ENCODE results near the gene PPM1H. TPM values are rescaled to one million over a fixed set of nuclear protein-coding genes. Genes with fewer than 3 reads are reported as not detected.

The PPM1H gene
- total RNA-seq, 1 donor from 2014 or later: 15.7 TPM

GRCh38 chr12:62781136-62781880, 153.6 kb downstream of the PPM1H start:
- Mint-ChIP-seq H3K27me3 (ENCODE audit: low read depth) (no peaks in the 10 kb centered on the region), H3K27ac (no peak overlapping the region)
- no peak for TF ChIP-seq CTCF (IDR thresholded peaks at IDR 0.05; ENCODE audit: unreplicated experiment)

GRCh38 chr12:62779488-62779887, 155.5 kb downstream of the PPM1H start:
- DNase-seq (ENCODE audit: low spot score in 2 of 2, unreplicated experiment in 2 of 2): no peak
- no peak overlapping the region for H3K4me3 Mint-ChIP-seq
- peaks cover 28% of the 10 kb centered on the region for H3K4me1 Mint-ChIP-seq
- H3K27me3 Mint-ChIP-seq (ENCODE audit: low read depth): no peaks in the 10 kb centered on the region
- no peaks in the 10 kb centered on the region for H3K36me3 Mint-ChIP-seq
- TF ChIP-seq CTCF (IDR thresholded peaks at IDR 0.05; ENCODE audit: unreplicated experiment): no peak
- H3K9me3 Mint-ChIP-seq: no peaks in the 10 kb centered on the region
- H3K27ac Mint-ChIP-seq: no peak overlapping the region

More at GRCh38 chr12:62781136-62781880, 153.6 kb downstream of the PPM1H start:
- Mint-ChIP-seq H3K4me3 (no peak overlapping the region), H3K36me3 (no peaks in the 10 kb centered on the region), H3K4me1 (peaks cover 42% of the 10 kb centered on the region), H3K9me3 (no peaks in the 10 kb centered on the region)
- DNase-seq (ENCODE audit: low spot score in 2 of 2, unreplicated experiment in 2 of 2): no peak

GRCh38 chr12:62778187-62778586, 156.8 kb downstream of the PPM1H start:
- Mint-ChIP-seq H3K27me3 (ENCODE audit: low read depth) (no peaks in the 10 kb centered on the region), H3K4me1 (peaks cover 20% of the 10 kb centered on the region), H3K4me3 (no peak overlapping the region), H3K27ac (no peak overlapping the region), H3K36me3 (no peaks in the 10 kb centered on the region), H3K9me3 (no peaks in the 10 kb centered on the region)
- no peak for TF ChIP-seq CTCF (IDR thresholded peaks at IDR 0.05; ENCODE audit: unreplicated experiment)
- no peak for DNase-seq (ENCODE audit: low spot score in 2 of 2, unreplicated experiment in 2 of 2)

GRCh38 chr12:62776997-62777396, 158.0 kb downstream of the PPM1H start:
- TF ChIP-seq CTCF (IDR thresholded peaks at IDR 0.05; ENCODE audit: unreplicated experiment): no peak
- Mint-ChIP-seq H3K27ac (no peak overlapping the region), H3K36me3 (no peaks in the 10 kb centered on the region), H3K9me3 (no peaks in the 10 kb centered on the region), H3K4me1 (peaks cover 21% of the 10 kb centered on the region), H3K4me3 (no peak overlapping the region), H3K27me3 (ENCODE audit: low read depth) (no peaks in the 10 kb centered on the region)
- DNase-seq (ENCODE audit: low spot score in 2 of 2, unreplicated experiment in 2 of 2): no peak

- H3K4me3 Mint-ChIP-seq: no peak overlapping the region
- no peak for DNase-seq (ENCODE audit: low spot score in 2 of 2, unreplicated experiment in 2 of 2)
- no peak overlapping the region for H3K27ac Mint-ChIP-seq
- H3K9me3 Mint-ChIP-seq: no peaks in the 10 kb centered on the region
- no peaks in the 10 kb centered on the region for H3K27me3 Mint-ChIP-seq (ENCODE audit: low read depth)
- peaks cover 18% of the 10 kb centered on the region for H3K4me1 Mint-ChIP-seq
- TF ChIP-seq CTCF (IDR thresholded peaks at IDR 0.05; ENCODE audit: unreplicated experiment): no peak
- no peaks in the 10 kb centered on the region for H3K36me3 Mint-ChIP-seq
Observed at GRCh38 chr12:62776575-62776974, 158.4 kb downstream of the PPM1H start.
